ENCODE data around the gene FAM118B.
"Not testable (repeated sequence)": the region's sequence is repeated elsewhere in the genome, so short reads cannot be mapped to it uniquely, and the experiment has no call there.

FAM118B gene

GRCh38 chr11:126217491-126217890, 5.9 kb downstream of the FAM118B start:
- no peak for DNase-seq (ENCODE audit: low read depth in 2 of 2)

GRCh38 chr11:126219547-126219946, 8.0 kb downstream of the FAM118B start:
- no peak for DNase-seq (ENCODE audit: low read depth in 2 of 2)

GRCh38 chr11:126224647-126225294, 13.2 kb downstream of the FAM118B start:
- no peak for DNase-seq (ENCODE audit: low read depth in 2 of 2)

GRCh38 chr11:126225295-126225665, 13.7 kb downstream of the FAM118B start:
- no peak for DNase-seq (ENCODE audit: low read depth in 2 of 2)

GRCh38 chr11:126226334-126227084, 14.9 kb downstream of the FAM118B start:
- DNase-seq (ENCODE audit: low read depth in 2 of 2): no peak

GRCh38 chr11:126229858-126230540, 18.4 kb downstream of the FAM118B start:
- no peak for DNase-seq (ENCODE audit: low read depth in 2 of 2)

GRCh38 chr11:126231725-126232459, 20.3 kb downstream of the FAM118B start:
- no peak for DNase-seq (ENCODE audit: low read depth in 2 of 2)

- no peak for DNase-seq (ENCODE audit: low read depth in 2 of 2)
Measured at GRCh38 chr11:126232683-126233082, 21.1 kb downstream of the FAM118B start.

GRCh38 chr11:126233391-126233790, 21.8 kb downstream of the FAM118B start:
- no peak for DNase-seq (ENCODE audit: low read depth in 2 of 2)

GRCh38 chr11:126246636-126247035, 35.1 kb downstream of the FAM118B start:
- no peak for DNase-seq (ENCODE audit: low read depth in 2 of 2)

- no peak for DNase-seq (ENCODE audit: low read depth in 2 of 2)
Measured at GRCh38 chr11:126253265-126253664, 41.7 kb downstream of the FAM118B start.

- no peak for DNase-seq (ENCODE audit: low read depth in 2 of 2)
Measured at GRCh38 chr11:126254819-126255218, 43.2 kb downstream of the FAM118B start.

- not testable (repeated sequence) for DNase-seq (ENCODE audit: low read depth in 2 of 2)
Measured at GRCh38 chr11:126255507-126255906, 43.9 kb downstream of the FAM118B start.

GRCh38 chr11:126256216-126256615, 44.6 kb downstream of the FAM118B start:
- no peak for DNase-seq (ENCODE audit: low read depth in 2 of 2)

- DNase-seq (ENCODE audit: low read depth in 2 of 2): no peak
Measured at GRCh38 chr11:126257144-126257543, 45.6 kb downstream of the FAM118B start.

- no peak for DNase-seq (ENCODE audit: low read depth in 2 of 2)
Measured at GRCh38 chr11:126257764-126258163, 46.2 kb downstream of the FAM118B start.

- DNase-seq (ENCODE audit: low read depth in 2 of 2): no peak
Measured at GRCh38 chr11:126262216-126262615, 50.6 kb downstream of the FAM118B start.

GRCh38 chr11:126263489-126263888, 51.9 kb downstream of the FAM118B start:
- DNase-seq (ENCODE audit: low read depth in 2 of 2): no peak

- DNase-seq (ENCODE audit: low read depth in 2 of 2): no peak
Measured at GRCh38 chr11:126265811-126266210, 54.2 kb downstream of the FAM118B start.

GRCh38 chr11:126267650-126268049, 56.1 kb downstream of the FAM118B start:
- no peak for DNase-seq (ENCODE audit: low read depth in 2 of 2)

- no peak for DNase-seq (ENCODE audit: low read depth in 2 of 2)
Measured at GRCh38 chr11:126268361-126268707, 56.8 kb downstream of the FAM118B start.

Measured in stimulated activated CD4-positive, alpha-beta T cell treated with anti-CD3 and anti-CD28 coated beads, Interleukin-12 subunit alpha, Interleukin-12 subunit beta, amount 100 ng/mL, for 24 hours (primary cell).